Activated B cell treated with CpG ODN at 0.5 μM for 24 hours (primary cell): ENCODE results near the gene CFAP99. TPM values are rescaled to one million over a fixed set of nuclear protein-coding genes. Genes with fewer than 3 reads are reported as not detected.
A peak's percentile ranks its signal among the peaks of the same experiment; 100 is the strongest.

Experiments used
- ATAC-seq: fragments of 200-7000 bp; cut with Tn5 transposase; one replicate; pipeline ENCODE4 v1.10.0; 2021; ENCODE audit warnings: low read depth, mild to moderate bottlenecking, moderate library complexity
- CTCF ChIA-PET: fragments of 350-600 bp; sonication (Branson Sonifier 250); formaldehyde crosslinking; loops from one replicate; lab custom pipeline; 2021; ENCODE audit warnings: antibody characterized with exemption; lab: Charles Lee
- POLR2A ChIA-PET: fragments of 350-600 bp; sonication (Branson Sonifier 250); formaldehyde crosslinking; loops from one replicate; lab custom pipeline; 2021; ENCODE audit warnings: antibody characterized with exemption; lab: Charles Lee
- DNase-seq: peaks from one replicate; pipeline ENCODE4 v3.0.0; 2022
- H3K27ac Mint-ChIP-seq: one replicate; pipeline ENCODE4 v1.8.0; 2020; ENCODE audit warnings: mixed read lengths
- H3K27me3 Mint-ChIP-seq: one replicate; pipeline ENCODE4 v1.8.0; 2021; ENCODE audit warnings: mixed read lengths
- H3K36me3 Mint-ChIP-seq: one replicate; pipeline ENCODE4 v1.8.0; 2021; ENCODE audit warnings: low read depth, mixed read lengths
- H3K4me1 Mint-ChIP-seq: one replicate; pipeline ENCODE4 v1.8.0; 2021; ENCODE audit warnings: mixed read lengths
- H3K4me3 Mint-ChIP-seq: one replicate; pipeline ENCODE4 v1.8.0; 2020; ENCODE audit warnings: mild to moderate bottlenecking, mixed read lengths
- H3K9me3 Mint-ChIP-seq: one replicate; pipeline ENCODE4 v1.8.0; 2020; ENCODE audit warnings: mixed read lengths
- CTCF ChIP-seq: fragments of 200-600 bp; IDR thresholded peaks from one replicate; pipeline ENCODE4 v1.8.0; 2022; ENCODE audit warnings: antibody characterized with exemption, mild to moderate bottlenecking
- intact Hi-C: fragments of 100-400 bp; cut with micrococcal nuclease; formaldehyde crosslinking; loops from one replicate; pipeline ENCODE4 v1.15.1; 2024
- total RNA-seq: library from RNA; stranded (reverse); gene quantifications from 2 replicates; pipeline ENCODE4 v1.2.3, GENCODE V29; 2022

CFAP99 gene
- total RNA-seq, 1 donor from 2014 or later, result not detected

- intact Hi-C loops, result loop anchor here (2.0 to 10.0 kb wide), 3 partner anchors 23 to 521 kb away; partner anchors contain the start of gene NELFA
- no peak for TF ChIP-seq CTCF
- ATAC-seq (no peak), DNase-seq (no peak)
- Mint-ChIP-seq H3K4me3 (no peak overlapping the region), H3K27me3 (peaks cover 13% of the 10 kb centered on the region), H3K36me3 (no peaks in the 10 kb centered on the region), H3K4me1 (peaks cover 38% of the 10 kb centered on the region), H3K27ac (peak overlapping the region; percentile 73), H3K9me3 (no peaks in the 10 kb centered on the region)
- ChIA-PET CTCF (interaction anchor here (2.1 kb wide), 1 partner anchor 28 kb away, joined by 8 read pairs; no protein-coding TSS in a partner anchor), POLR2A (interaction anchor here (2.1 to 2.7 kb wide), 3 partner anchors 21 to 152 kb away, joined by 12 to 22 read pairs (median 13); partner anchors contain the start of genes MXD4 and RNF4)
These were observed 4.7 kb upstream of the CFAP99 start for GRCh38 chr4:2413821-2414610.

GRCh38 chr4:2415213-2415612 lies 3.5 kb upstream of the CFAP99 start:
- POLR2A ChIA-PET, result interaction anchor here (0.5 to 1.9 kb wide), 4 partner anchors 22 to 153 kb away, joined by 3 to 7 read pairs (median 5); partner anchors contain the start of genes MXD4 and RNF4
- intact Hi-C loops, result loop anchor here (5.0 to 10.0 kb wide), 3 partner anchors 373 to 520 kb away; partner anchors contain the start of gene NELFA
- CTCF ChIA-PET, result interaction anchor here (0.8 to 1.3 kb wide), 2 partner anchors 26 to 171 kb away, joined by 3 to 6 read pairs; no protein-coding TSS in a partner anchor

GRCh38 chr4:2415881-2416563 lies 2.7 kb upstream of the CFAP99 start:
- Mint-ChIP-seq H3K4me1 (peaks cover 51% of the 10 kb centered on the region), H3K27ac (no peak overlapping the region), H3K36me3 (no peaks in the 10 kb centered on the region), H3K9me3 (no peaks in the 10 kb centered on the region), H3K27me3 (peaks cover 32% of the 10 kb centered on the region), H3K4me3 (peak overlapping the region; percentile 57)
- ChIA-PET POLR2A (interaction anchor here (0.5 to 1.9 kb wide), 4 partner anchors 23 to 154 kb away, joined by 3 to 7 read pairs (median 5); partner anchors contain the start of genes MXD4 and RNF4), CTCF (interaction anchor here (0.8 to 1.3 kb wide), 3 partner anchors 12 to 172 kb away, joined by 3 to 6 read pairs (median 3); no protein-coding TSS in a partner anchor)
- DNase-seq (no peak), ATAC-seq (no peak)
- TF ChIP-seq CTCF, result no peak
- intact Hi-C loops, result loop anchor here (5.0 to 10.0 kb wide), 3 partner anchors 374 to 519 kb away; partner anchors contain the start of gene NELFA

More at GRCh38 chr4:2415213-2415612, 3.5 kb upstream of the CFAP99 start:
- Mint-ChIP-seq H3K27ac (no peak overlapping the region), H3K9me3 (no peaks in the 10 kb centered on the region), H3K4me3 (no peak overlapping the region), H3K36me3 (no peaks in the 10 kb centered on the region), H3K27me3 (peaks cover 25% of the 10 kb centered on the region), H3K4me1 (peaks cover 50% of the 10 kb centered on the region)
- TF ChIP-seq CTCF, result no peak
- no peak for DNase-seq
- ATAC-seq, result no peak

- POLR2A ChIA-PET, result interaction anchor here (1.3 to 1.9 kb wide), 3 partner anchors 23 to 154 kb away, joined by 3 to 7 read pairs (median 6); partner anchors contain the start of genes MXD4 and RNF4
- Mint-ChIP-seq H3K27me3 (peaks cover 26% of the 10 kb centered on the region), H3K4me1 (peaks cover 54% of the 10 kb centered on the region), H3K9me3 (no peaks in the 10 kb centered on the region), H3K36me3 (no peaks in the 10 kb centered on the region), H3K4me3 (peak overlapping the region; percentile 57), H3K27ac (no peak overlapping the region)
- intact Hi-C loops, result loop anchor here (5.0 to 10.0 kb wide), 3 partner anchors 374 to 518 kb away; partner anchors contain the start of gene NELFA
- DNase-seq (peak; percentile 39), ATAC-seq (no peak)
- CTCF ChIA-PET, result interaction anchor here (0.8 kb wide), 1 partner anchor 11 kb away, joined by 3 read pairs; no protein-coding TSS in a partner anchor
- no peak for TF ChIP-seq CTCF
These were observed 2.1 kb upstream of the CFAP99 start for GRCh38 chr4:2416564-2417225.
